Epidermal melanocyte (primary cell): ENCODE measurements around the gene REM1.

Source experiments
- DNase-seq: peaks from one replicate; pipeline ENCODE4 v3.0.0; 2011; ENCODE audit warnings: low spot score; ENCODE audit not compliant: insufficient read length

Gene REM1

GRCh38 chr20:31522731-31523130 is 47.6 kb downstream of the REM1 start:
- DNase-seq: no peak

- no peak for DNase-seq
Observed at GRCh38 chr20:31523361-31524283, 48.5 kb downstream of the REM1 start.

DNA sequence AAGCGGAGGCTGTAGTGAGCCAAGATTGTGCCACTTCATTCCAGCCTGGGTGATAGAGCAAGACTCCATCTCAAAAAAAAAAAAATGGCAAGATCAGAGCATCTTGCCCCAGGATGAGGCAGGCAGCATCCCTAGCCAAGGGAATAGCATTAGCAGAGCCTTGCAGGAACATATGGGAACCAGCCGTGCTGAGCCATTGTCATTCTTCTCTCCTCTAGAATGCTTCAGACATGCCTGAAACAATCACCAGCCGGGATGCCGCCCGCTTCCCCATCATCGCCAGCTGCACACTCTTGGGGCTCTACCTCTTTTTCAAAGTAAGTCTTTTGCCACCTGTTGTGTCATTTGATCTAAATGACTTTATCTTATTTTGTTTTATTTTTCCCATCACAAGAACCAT is 52.2 kb downstream of the REM1 start:
- DNase-seq: no peak
